GM18505 (cell line): ENCODE measurements around the gene OR52A1.
A peak's percentile ranks its signal among the peaks of the same experiment; 100 is the strongest.

Source experiments
- ATAC-seq: cut with Tn5 transposase; IDR thresholded peaks from one replicate; pipeline ENCODE4 v1.9.1; 2021; ENCODE audit not compliant: unreplicated experiment
- POLR2A ChIP-seq: IDR thresholded peaks from 4 replicates; pipeline ENCODE4 v1.6.1; 2011; ENCODE audit warnings: borderline replicate concordance; ENCODE audit not compliant: insufficient read depth, insufficient read length; ENCODE audit errors: extremely low read depth

Gene OR52A1

GRCh38 chr11:5107285-5107684 is 47.3 kb downstream of the OR52A1 start:
- ATAC-seq: peak; percentile 50
- TF ChIP-seq POLR2A: no peak

DNA sequence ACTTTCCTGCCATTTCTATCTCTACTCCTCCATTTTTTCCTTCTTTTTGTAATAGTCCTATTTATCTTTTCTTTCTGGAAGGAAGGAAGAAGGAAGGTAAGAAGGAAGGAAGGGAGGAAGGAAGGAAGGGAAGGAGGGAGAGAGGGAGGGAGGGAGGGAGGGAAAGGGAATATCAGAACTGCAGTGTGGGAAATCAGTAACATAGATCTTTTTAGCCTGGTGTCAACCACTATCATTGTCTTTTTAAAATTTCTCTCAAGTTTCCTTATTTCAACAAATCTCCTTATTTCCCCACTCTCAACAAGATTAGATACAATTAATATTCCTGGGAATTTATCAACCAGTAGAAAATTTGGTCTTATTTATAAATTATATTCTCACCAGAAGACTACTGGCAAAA is 51.5 kb downstream of the OR52A1 start:
- no peak for ATAC-seq
- TF ChIP-seq POLR2A: no peak

DNA sequence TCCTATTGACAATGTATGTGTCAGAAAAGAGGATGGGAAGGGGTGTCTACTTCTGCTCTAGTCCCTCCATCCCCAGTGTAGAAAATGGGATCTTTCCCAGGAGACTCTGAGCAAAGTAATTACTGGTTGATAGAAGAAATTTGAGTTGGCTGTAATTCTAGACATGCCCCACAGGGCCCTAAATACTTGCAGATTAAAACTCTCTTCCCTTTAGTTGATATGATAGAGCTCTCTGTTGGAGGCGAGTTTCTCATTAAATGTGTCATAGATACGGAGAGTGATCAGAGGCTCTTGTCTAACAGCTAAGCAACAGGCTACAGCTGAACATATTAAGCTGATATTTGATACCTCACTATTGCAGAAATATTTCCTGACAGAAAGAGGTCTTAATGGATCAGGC is 52.3 kb downstream of the OR52A1 start:
- ATAC-seq: no peak
- TF ChIP-seq POLR2A: no peak

- ATAC-seq: no peak
- TF ChIP-seq POLR2A: no peak
Measured at GRCh38 chr11:5096011-5096410, 58.5 kb downstream of the OR52A1 start.
